GM19397 (cell line): ENCODE measurements around the gene GRID1.

Experiments used
- ATAC-seq: cut with Tn5 transposase; IDR thresholded peaks from one replicate; pipeline ENCODE4 v1.9.1; 2021; ENCODE audit warnings: mild to moderate bottlenecking, moderate library complexity; ENCODE audit not compliant: unreplicated experiment

The GRID1 gene

DNA sequence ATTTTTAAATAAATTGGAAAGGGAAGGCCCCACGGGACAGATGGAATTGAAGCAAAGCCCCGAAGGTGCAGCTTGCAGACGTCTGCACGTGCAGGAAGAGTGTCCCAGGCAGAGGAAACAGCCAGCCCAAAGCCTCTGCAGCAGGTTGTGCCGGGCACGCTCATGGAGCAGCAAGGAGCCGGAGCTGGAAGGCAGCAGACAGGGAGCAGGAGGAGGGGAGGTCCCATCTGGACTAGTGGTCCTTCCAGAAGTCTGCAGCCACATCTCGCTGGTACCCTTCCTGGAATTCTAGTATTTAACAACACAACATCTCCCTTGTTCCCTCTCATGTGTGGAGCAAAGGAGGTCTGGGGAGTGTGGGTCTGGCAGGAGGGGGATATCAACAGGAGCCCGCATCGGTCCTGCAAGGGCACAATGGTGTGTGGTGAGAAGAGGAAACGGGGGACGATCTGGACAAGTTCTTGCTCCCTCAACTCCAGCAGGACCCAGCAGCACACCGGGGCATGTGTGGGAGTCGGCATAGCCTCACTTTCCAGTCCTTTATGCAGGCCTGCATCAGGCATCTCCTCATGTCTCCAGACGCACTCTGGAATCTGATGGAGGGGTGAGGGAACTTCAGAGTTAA lies 169.3 kb downstream of the GRID1 start:
- ATAC-seq: no peak

DNA sequence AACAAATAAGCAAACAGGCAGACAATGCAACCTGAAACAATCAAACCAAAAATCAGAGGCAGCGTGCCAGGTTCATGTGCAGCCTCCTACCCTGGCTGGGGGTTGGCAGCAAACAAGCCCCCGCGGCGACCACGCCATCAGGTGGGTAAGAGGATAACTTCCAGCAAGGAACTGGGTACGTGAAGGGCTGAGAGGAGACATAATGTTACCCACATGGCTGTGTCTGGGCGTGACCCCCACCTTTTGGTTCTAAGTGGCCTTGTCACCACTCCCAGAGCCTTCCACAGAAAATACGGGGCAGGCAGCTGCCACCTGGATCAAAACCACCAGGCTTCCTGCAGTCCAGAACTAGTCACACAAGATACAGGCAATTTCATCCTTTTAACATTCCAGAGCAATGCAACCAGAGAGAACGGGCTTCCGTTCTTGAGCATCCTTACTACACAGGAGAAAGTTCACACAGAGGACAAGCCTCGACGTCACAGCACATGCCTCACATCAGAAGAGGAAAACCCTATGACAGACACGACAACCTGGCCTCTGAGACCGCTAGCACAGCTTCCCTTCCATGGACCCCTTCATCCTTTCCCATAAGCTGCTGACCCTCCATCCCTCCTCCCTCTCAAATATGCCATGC lies 171.0 kb downstream of the GRID1 start:
- no peak for ATAC-seq

GRCh38 chr10:86194684-86195083 lies 171.9 kb downstream of the GRID1 start:
- no peak for ATAC-seq

DNA sequence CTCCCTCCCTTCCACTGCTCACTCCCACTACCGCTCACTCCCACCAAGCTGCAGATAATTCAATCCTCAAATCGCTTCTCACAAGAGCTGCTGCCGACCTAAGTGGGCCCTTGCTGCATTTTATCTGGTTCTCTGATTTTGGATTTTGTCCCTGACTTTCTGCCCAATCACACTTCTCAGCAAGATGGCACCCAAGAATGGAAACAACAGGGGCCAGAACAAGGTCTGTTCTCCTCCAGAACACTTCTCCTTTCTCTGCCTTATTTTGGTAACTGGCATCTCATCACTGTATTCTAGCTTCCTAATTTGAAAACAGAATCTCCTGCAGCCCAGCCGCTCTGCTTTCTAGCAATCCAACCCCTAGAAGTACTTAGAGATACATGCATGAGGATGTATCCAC lies 172.8 kb downstream of the GRID1 start:
- ATAC-seq: no peak

GRCh38 chr10:86192691-86193090 lies 173.9 kb downstream of the GRID1 start:
- no peak for ATAC-seq

DNA sequence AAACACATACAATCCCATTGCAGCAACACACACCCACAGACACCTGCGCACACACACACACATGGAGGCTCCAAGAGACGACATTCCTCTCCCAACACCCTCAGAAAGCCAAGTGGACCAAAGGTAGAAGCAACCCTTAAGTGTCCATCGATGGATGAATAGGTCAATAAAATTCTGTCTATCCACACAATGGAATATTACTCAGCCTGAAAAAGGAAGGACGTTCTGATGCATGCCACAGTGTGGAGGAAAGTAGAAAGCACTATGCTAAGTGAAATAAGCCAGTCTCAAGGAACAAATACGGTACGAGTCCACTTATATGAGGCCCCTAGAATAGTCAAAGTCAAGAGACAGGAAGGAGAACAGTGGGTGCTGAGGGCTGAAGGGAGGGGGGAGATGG lies 174.4 kb downstream of the GRID1 start:
- ATAC-seq: no peak

- ATAC-seq: no peak
Observed at GRCh38 chr10:86191686-86192085, 174.9 kb downstream of the GRID1 start.

- no peak for ATAC-seq
Observed at GRCh38 chr10:86191166-86191565, 175.4 kb downstream of the GRID1 start.

- no peak for ATAC-seq
Observed at GRCh38 chr10:86190291-86190690, 176.3 kb downstream of the GRID1 start.

DNA sequence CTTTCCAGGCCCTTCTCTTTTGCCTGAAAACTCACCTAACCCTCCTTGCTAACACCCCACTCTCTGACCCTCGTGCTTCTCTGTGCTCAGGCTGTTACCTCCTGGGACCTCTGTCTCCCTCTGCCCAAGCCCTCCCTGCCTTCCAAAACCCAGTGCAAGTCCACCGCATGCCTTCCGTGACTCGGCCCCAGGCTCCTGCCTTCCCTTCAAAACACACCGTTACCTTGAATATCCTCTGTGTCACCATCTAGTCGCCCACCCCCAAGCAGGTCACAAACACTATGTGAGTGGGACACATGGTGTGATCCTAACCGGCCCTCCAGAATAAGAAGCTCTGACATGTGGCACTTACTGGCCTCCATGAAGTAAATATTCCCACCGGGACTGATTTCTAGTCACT lies 176.7 kb downstream of the GRID1 start:
- no peak for ATAC-seq

DNA sequence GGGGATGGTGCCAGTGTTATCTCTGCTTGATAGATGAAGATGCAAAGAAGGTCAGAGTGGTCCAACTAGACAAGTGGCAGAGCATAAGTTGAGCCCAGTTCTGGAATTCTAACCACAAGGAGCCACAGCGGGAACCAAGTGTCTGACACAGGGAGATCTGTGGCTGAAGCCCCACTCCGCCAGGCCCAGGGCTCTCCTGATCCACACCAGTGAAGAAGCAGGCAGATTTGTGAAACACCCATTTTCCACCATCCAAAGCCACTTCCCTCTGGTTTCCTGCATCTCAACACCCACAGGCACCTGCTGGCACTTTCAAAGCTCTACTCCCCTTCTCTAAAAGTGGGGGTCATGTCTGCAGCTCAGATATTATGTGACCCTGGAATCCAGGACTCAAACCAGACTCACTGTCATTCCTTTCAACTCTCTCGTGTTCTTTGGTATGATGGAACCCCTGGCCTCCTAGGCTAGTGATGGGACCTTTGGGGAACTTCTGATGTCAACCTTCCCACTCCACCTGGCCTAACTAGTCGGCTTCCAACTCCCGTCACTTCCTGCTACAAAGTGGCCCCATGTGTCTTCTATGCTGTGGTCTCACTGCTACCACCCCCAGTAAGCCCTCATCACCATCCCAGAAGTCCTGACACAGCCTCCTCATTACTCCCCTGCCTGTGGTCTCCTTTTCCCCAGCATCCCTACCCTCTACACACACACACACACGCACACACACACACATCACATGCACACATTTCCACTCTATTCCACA lies 177.6 kb downstream of the GRID1 start:
- no peak for ATAC-seq

DNA sequence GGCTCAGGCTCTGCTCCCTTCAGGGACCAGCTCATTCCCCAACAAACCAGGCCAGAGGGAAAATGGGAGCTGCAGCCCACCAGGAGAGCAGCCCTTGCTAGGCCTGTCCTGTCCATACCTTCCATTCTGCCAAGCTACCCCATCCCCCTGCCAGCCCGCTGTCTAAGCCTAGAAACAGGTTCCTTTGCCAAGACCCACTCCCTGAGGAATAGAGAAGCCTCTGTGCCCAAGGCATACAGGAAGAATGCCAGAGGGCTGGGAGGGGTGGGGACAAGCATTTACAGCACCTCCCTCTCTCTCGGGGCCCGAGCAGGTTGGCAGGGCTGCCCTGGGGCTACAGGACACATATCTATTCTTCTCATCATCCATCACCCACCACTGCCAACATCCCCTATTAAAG lies 178.3 kb downstream of the GRID1 start:
- ATAC-seq: no peak

DNA sequence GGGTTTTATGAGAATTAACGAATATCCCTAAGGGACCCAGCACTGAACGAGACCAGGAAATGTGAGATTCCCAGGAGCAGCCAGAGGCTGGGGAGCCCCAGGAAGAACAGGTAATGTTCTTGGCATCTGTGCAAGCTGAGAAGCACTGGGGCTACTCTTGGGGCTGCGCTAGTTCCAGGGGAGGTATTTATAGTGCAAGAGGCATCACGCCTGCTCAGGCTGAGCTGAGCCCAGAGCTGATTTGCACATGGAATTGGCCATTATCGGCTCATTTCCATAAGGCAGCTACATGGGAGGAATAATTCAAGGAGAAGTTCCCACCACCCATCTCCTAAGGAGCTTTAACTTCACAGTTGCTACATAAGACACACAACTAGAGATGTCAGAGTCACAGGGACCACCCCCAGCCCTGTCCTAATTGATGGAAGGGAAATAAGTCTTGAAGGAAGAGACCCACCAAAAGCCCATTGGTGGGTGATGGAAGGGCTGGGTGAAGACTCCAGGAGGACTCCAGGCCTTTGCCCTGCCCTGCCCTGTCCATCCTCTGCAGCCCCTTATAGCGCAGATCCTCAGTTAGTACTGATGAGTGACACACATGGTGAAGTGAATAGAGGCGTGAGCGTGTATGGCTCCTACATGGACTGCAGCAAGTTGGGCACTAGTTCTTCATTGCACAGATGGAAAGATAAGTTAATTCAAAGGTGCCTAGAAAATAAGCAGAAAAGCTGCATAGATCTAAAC lies 178.9 kb downstream of the GRID1 start:
- ATAC-seq: no peak

GRCh38 chr10:86186633-86187032 lies 180.0 kb downstream of the GRID1 start:
- ATAC-seq: no peak

DNA sequence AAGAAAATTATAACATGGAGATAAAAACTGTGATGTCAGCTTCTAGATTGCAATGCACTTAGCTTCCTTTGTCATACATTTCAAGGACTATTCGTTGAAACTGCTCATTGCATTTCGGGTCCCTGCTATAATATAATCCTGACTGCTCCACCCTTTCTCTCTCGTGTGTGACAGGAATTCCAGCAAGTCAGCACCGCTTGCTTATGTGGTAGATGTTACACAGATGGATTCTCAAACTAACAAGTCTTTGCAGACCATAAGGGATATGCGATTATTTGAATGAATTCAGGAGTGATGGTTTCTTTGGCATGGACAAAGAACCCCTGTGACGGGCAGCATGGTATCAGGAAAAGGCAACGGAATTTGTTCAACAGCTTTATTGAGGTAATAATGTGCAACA lies 184.0 kb downstream of the GRID1 start:
- no peak for ATAC-seq

DNA sequence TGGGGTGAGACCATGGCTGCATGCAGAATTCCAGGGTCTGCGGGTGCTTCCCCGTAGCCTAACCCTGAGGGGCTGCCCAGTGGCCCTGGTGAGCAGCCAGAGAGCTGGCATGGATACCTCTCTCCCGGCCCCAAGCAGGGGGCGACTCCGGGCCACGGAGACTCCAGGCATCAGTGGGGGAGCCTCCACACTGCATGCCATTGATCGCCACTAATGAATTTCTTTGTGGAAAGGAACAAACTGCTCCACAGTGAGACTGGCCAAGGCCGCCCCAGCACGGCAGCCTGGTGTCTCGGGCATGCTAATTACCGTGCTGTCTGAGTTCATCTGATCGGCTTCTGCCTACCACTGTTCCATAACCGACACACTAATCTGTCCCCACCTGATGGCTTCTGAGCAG lies 184.4 kb downstream of the GRID1 start:
- ATAC-seq: no peak

GRCh38 chr10:86180861-86181260 lies 185.7 kb downstream of the GRID1 start:
- ATAC-seq: no peak

- ATAC-seq: no peak
Observed at GRCh38 chr10:86179961-86180360, 186.6 kb downstream of the GRID1 start.

GRCh38 chr10:86179153-86179524 lies 187.5 kb downstream of the GRID1 start:
- ATAC-seq: no peak

DNA sequence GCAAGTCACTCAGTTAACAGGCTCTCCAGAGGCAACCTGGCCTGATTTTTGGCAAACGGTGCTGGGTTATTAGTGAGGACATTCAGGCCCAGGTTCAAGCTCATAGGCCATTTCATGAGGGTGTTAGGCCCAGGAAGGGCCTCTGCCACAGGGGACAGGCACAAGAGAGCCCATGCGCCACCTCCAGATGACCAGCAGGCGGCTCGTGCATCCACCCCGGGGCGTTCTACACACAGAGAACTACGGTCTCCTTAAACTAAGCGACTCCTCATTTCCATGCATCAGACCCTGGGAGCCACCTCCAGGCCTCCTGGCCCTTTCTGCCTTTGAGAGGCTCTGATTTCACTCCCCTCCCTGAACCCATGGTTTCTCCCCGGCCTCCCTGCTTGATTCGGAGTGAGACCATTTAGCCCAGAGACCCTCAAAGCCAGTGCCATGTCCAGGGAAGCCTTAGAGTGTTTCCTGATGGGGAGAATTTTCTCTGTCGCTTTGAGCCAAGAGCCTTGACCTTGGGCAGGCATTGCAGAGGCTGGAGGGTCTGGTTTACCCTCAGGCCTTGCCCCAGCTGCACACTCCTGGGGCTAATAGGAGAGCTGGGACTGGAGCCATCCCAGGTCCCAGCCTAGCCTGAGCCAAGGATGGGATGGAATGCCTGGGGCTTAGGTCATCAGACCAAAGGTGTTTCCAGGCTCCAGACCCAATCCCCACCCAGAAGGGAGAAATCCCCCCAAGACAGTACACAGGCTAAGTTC lies 188.0 kb downstream of the GRID1 start:
- ATAC-seq: no peak
